Loucy (cell line): Measurements from ENCODE around the gene FOXP1.

Source experiments
- EZH2phosphoT487 ChIP-seq: fragments of 200-600 bp; IDR thresholded peaks from 2 replicates; pipeline ENCODE4 v1.6.1; 2018; ENCODE audit warnings: antibody characterized with exemption, mild to moderate bottlenecking, moderate library complexity, borderline replicate concordance
- TF ChIP-seq, protein P1 (sequence below): fragments of 200-600 bp; sonication (generic); conservative IDR thresholded peaks from 2 replicates; pipeline ENCODE4 v1.5.1; 2014; ENCODE audit warnings: mild to moderate bottlenecking, antibody characterized with exemption, low read length

DNA sequence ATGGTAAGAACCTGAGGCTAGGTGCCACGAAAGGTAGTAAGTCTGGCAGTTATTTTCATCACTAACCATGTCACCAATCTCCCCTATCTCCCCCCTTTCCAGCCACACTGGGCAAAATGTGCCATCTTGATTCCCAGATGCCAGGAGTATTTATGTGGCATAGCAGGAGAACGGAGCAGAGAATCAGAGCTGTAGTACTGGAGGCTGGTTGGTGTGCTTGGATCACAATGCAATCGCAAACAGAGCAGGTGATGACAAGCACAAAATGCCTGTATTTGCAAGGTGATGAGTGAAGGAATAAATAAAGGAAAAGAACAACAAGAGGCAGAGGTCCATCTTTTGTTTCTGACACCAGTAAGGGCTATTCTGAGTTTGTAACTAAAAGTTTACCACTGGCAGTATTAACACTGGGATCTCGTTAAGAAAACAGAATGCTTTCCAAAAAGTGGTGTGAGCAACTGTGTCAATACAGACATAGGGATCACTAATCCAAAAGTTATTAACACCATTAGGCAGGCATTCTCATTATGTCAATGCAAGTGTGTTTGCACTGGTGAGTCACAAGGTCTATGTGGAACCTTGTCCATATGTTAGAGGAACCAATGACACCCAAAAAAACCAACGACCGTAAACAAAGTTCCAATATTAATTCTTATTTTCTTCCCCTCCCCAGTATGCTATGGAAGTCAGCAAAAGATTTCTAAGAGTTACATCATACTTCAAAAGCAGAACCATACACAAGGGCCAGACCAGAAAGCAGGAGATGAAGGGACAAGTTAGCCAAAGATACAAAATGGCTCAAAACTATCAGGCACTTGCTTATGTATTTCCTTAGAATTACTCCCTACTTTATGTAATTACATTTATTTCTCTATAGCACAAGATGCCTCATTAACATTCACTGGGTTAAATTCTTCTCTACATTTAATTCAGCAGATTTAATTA, 556.6 kb downstream of the FOXP1 start:
- TF ChIP-seq, protein P1, sequence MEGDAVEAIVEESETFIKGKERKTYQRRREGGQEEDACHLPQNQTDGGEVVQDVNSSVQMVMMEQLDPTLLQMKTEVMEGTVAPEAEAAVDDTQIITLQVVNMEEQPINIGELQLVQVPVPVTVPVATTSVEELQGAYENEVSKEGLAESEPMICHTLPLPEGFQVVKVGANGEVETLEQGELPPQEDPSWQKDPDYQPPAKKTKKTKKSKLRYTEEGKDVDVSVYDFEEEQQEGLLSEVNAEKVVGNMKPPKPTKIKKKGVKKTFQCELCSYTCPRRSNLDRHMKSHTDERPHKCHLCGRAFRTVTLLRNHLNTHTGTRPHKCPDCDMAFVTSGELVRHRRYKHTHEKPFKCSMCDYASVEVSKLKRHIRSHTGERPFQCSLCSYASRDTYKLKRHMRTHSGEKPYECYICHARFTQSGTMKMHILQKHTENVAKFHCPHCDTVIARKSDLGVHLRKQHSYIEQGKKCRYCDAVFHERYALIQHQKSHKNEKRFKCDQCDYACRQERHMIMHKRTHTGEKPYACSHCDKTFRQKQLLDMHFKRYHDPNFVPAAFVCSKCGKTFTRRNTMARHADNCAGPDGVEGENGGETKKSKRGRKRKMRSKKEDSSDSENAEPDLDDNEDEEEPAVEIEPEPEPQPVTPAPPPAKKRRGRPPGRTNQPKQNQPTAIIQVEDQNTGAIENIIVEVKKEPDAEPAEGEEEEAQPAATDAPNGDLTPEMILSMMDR, result no peak
- TF ChIP-seq EZH2phosphoT487, result no peak
